H9 (cell line): ENCODE data around the gene ANKS1B. TPM values are rescaled to one million over a fixed set of nuclear protein-coding genes. Genes with fewer than 3 reads are reported as not detected.

Experiments
- DNase-seq: peaks from one replicate; pipeline ENCODE4 v3.0.0-alpha.2; 2017
- H2AFZ ChIP-seq: one replicate; pipeline ENCODE4 v1.6.1; 2013; ENCODE audit warnings: mild to moderate bottlenecking, low read length, control low read depth, moderate library complexity
- H2AK5ac ChIP-seq: 2 replicates; pipeline ENCODE4 v1.6.1; 2013; ENCODE audit warnings: low read length, control low read depth, mixed read lengths; ENCODE audit not compliant: insufficient read length
- H2BK120ac ChIP-seq: one replicate; pipeline ENCODE4 v1.6.1; 2013; ENCODE audit warnings: low read depth, mild to moderate bottlenecking, low read length, control low read depth, inconsistent platforms; ENCODE audit not compliant: poor library complexity, severe bottlenecking
- H2BK12ac ChIP-seq: 2 replicates; pipeline ENCODE4 v1.6.1; 2013; ENCODE audit warnings: low read length, control low read depth, mixed read lengths, low read depth; ENCODE audit not compliant: insufficient read length
- H2BK15ac ChIP-seq: 2 replicates; pipeline ENCODE4 v1.6.1; 2013; ENCODE audit warnings: low read depth, low read length, control low read depth
- H2BK20ac ChIP-seq: one replicate; pipeline ENCODE4 v1.6.1; 2013; ENCODE audit warnings: low read depth, mild to moderate bottlenecking, low read length, control low read depth, inconsistent platforms; ENCODE audit not compliant: poor library complexity, severe bottlenecking
- H2BK5ac ChIP-seq: 2 replicates; pipeline ENCODE4 v1.6.1; 2013; ENCODE audit warnings: low read length, control low read depth, mixed read lengths; ENCODE audit not compliant: insufficient read length
- H3K14ac ChIP-seq: 2 replicates; pipeline ENCODE4 v1.6.1; 2013; ENCODE audit warnings: low read length, control low read depth; ENCODE audit not compliant: insufficient read depth
- H3K18ac ChIP-seq: 2 replicates; pipeline ENCODE4 v1.6.1; 2013; ENCODE audit warnings: low read depth, mild to moderate bottlenecking, mixed read lengths, low read length, control low read depth; ENCODE audit not compliant: insufficient read length
- H3K23ac ChIP-seq: 2 replicates; pipeline ENCODE4 v1.6.1; 2013; ENCODE audit warnings: low read length, control low read depth, mixed read lengths, low read depth; ENCODE audit not compliant: insufficient read length
- H3K23me2 ChIP-seq: 2 replicates; pipeline ENCODE4 v1.6.1; 2013; ENCODE audit warnings: low read depth, mild to moderate bottlenecking, mixed read lengths, low read length, control low read depth; ENCODE audit not compliant: insufficient read length, poor library complexity, severe bottlenecking
- H3K27ac ChIP-seq: 2 replicates; pipeline ENCODE4 v1.5.1; 2013; ENCODE audit warnings: low read length, control low read depth, mixed read lengths, low read depth; ENCODE audit not compliant: insufficient read length
- H3K27me3 ChIP-seq: 2 replicates; pipeline ENCODE4 v1.6.1; 2013; ENCODE audit warnings: low read length, control low read depth, inconsistent platforms; ENCODE audit not compliant: insufficient read depth
- H3K4ac ChIP-seq: 2 replicates; pipeline ENCODE4 v1.6.1; 2013; ENCODE audit warnings: low read depth, mild to moderate bottlenecking, control low read depth, inconsistent platforms, low read length, moderate library complexity
- H3K4me1 ChIP-seq: 2 replicates; pipeline ENCODE4 v1.6.1; 2013; ENCODE audit warnings: low read length, control low read depth, inconsistent platforms; ENCODE audit not compliant: insufficient read depth
- H3K4me2 ChIP-seq: 2 replicates; pipeline ENCODE4 v1.6.1; 2013; ENCODE audit warnings: low read length, control low read depth, mixed read lengths; ENCODE audit not compliant: insufficient read length, insufficient read depth
- H3K56ac ChIP-seq: 2 replicates; pipeline ENCODE4 v1.6.1; 2013; ENCODE audit warnings: low read depth, mild to moderate bottlenecking, mixed read lengths, low read length, control low read depth; ENCODE audit not compliant: insufficient read length
- H3K79me1 ChIP-seq: 2 replicates; pipeline ENCODE4 v1.6.1; 2013; ENCODE audit warnings: low read depth, mild to moderate bottlenecking, moderate library complexity, low read length, control low read depth, inconsistent platforms; ENCODE audit not compliant: insufficient read depth, poor library complexity, severe bottlenecking
- H3K79me2 ChIP-seq: 2 replicates; pipeline ENCODE4 v1.6.1; 2013; ENCODE audit warnings: low read length, control low read depth, inconsistent platforms; ENCODE audit not compliant: insufficient read depth
- H3K9ac ChIP-seq: 2 replicates; pipeline ENCODE4 v1.6.1; 2013; ENCODE audit warnings: low read length, control low read depth, mixed read lengths; ENCODE audit not compliant: insufficient read length; ENCODE audit errors: extremely low read depth
- H3K9me3 ChIP-seq: one replicate; pipeline ENCODE4 v1.6.1; 2013; ENCODE audit warnings: low read depth, low read length, inconsistent platforms; ENCODE audit not compliant: control insufficient read depth
- H3T11ph ChIP-seq: one replicate; pipeline ENCODE4 v1.6.1; 2013; ENCODE audit warnings: mild to moderate bottlenecking, low read length, control low read depth, inconsistent platforms
- H4K20me1 ChIP-seq: one replicate; pipeline ENCODE4 v1.6.1; 2013; ENCODE audit not compliant: control insufficient read depth, insufficient read length, insufficient read depth
- H4K5ac ChIP-seq: 2 replicates; pipeline ENCODE4 v1.6.1; 2013; ENCODE audit warnings: low read depth, mild to moderate bottlenecking, mixed read lengths, low read length, control low read depth; ENCODE audit not compliant: insufficient read length
- H4K8ac ChIP-seq: replicated peaks from 2 replicates; pipeline ENCODE4 v1.6.1; 2013; ENCODE audit warnings: low read length, control low read depth, mixed read lengths, low read depth; ENCODE audit not compliant: insufficient read length
- H4K91ac ChIP-seq: 2 replicates; pipeline ENCODE4 v1.6.1; 2013; ENCODE audit warnings: low read depth, mild to moderate bottlenecking, moderate library complexity, mixed read lengths, low read length, control low read depth; ENCODE audit not compliant: insufficient read length
- H3K27ac Mint-ChIP-seq, 3 experiments: 2 replicates in 2 of 3; 3 replicates in 1 of 3; pipeline ENCODE4 v1.8.0; 2020 to 2021; ENCODE audit warnings: mixed read lengths in 3 of 3, mild to moderate bottlenecking in 1 of 3, moderate library complexity in 1 of 3
- H3K27me3 Mint-ChIP-seq: 2 replicates; pipeline ENCODE4 v1.8.0; 2021; ENCODE audit warnings: low read depth, mild to moderate bottlenecking, moderate library complexity, mixed read lengths
- H3K36me3 Mint-ChIP-seq, 3 experiments: 2 replicates in 2 of 3; 3 replicates in 1 of 3; pipeline ENCODE4 v1.8.0; 2020 to 2021; ENCODE audit warnings: low read depth in 3 of 3, mixed read lengths in 3 of 3; ENCODE audit not compliant: insufficient read depth in 1 of 3
- H3K4me1 Mint-ChIP-seq, 2 experiments: 2 replicates each; pipeline ENCODE4 v1.8.0; 2020; ENCODE audit warnings: mixed read lengths in 2 of 2
- H3K4me3 Mint-ChIP-seq, 2 experiments: 2 replicates in 1 of 2; 3 replicates in 1 of 2; pipeline ENCODE4 v1.8.0; 2020 to 2021; ENCODE audit warnings: mild to moderate bottlenecking in 2 of 2, mixed read lengths in 2 of 2, moderate library complexity in 1 of 2
- H3K9me3 Mint-ChIP-seq, 2 experiments: 2 replicates in 1 of 2; 3 replicates in 1 of 2; pipeline ENCODE4 v1.8.0; 2020; ENCODE audit warnings: mild to moderate bottlenecking in 2 of 2, mixed read lengths in 2 of 2, moderate library complexity in 1 of 2
- CTCF ChIP-seq: fragments of 200-600 bp; sonication (generic); conservative IDR thresholded peaks from 3 replicates; pipeline ENCODE4 v1.8.0; 2021; ENCODE audit warnings: antibody characterized with exemption, mild to moderate bottlenecking
- total RNA-seq: library from RNA; stranded (reverse); gene quantifications from 2 replicates; pipeline ENCODE4 v1.2.1, GENCODE V29; 2021

The ANKS1B gene
- total RNA-seq, 1 experiment from 2014 or later: 4.1 TPM

GRCh38 chr12:98769068-98769467 is 1215.7 kb downstream of the ANKS1B start:
- no peak overlapping the region for H3K23ac ChIP-seq
- H4K20me1 ChIP-seq: no peaks in the 10 kb centered on the region
- TF ChIP-seq CTCF: no peak
- no peak overlapping the region for H4K91ac ChIP-seq
- H2BK120ac ChIP-seq: no peak overlapping the region
- H3K36me3 Mint-ChIP-seq: peaks cover 6 to 9% (median 7%) of the 10 kb centered on the region in 3 experiments; a peak in 6 of 7 replicates
- H3K4ac ChIP-seq: no peak overlapping the region
- no peak overlapping the region for H4K5ac ChIP-seq
- H3K4me2 ChIP-seq: no peak overlapping the region
- 0 out of 2 replicates have a peak, but pooled peaks cover 2% of the 10 kb centered on the region for H3K27me3 Mint-ChIP-seq
- no peak overlapping the region for H2BK12ac ChIP-seq
- H2BK5ac ChIP-seq: no peak overlapping the region
- no peaks in the 10 kb centered on the region for H3K23me2 ChIP-seq
- H2BK20ac ChIP-seq: no peak overlapping the region
- no peak overlapping the region for H4K8ac ChIP-seq
- no peak overlapping the region for H3K56ac ChIP-seq
- no peak overlapping the region for H2BK15ac ChIP-seq
- H3K27me3 ChIP-seq: no peaks in the 10 kb centered on the region; the same call in 1 of the 2 replicates
- H3K79me2 ChIP-seq: no peaks in the 10 kb centered on the region
- no peak overlapping the region for H3K14ac ChIP-seq
- no peak overlapping the region for H3T11ph ChIP-seq
- H3K9me3 Mint-ChIP-seq: peaks cover 0 to 9% of the 10 kb centered on the region in 2 experiments; a peak in 4 of 5 replicates
- DNase-seq: no peak
- no peaks in the 10 kb centered on the region for H3K4me1 ChIP-seq
- H2AFZ ChIP-seq: no peak overlapping the region
- no peak overlapping the region for H3K27ac ChIP-seq
- H3K4me1 Mint-ChIP-seq: peaks cover 0 to 4% of the 10 kb centered on the region in 2 experiments; a peak in 1 of 4 replicates
- H3K4me3 Mint-ChIP-seq: no peak overlapping the region
- no peak overlapping the region for H2AK5ac ChIP-seq
- H3K18ac ChIP-seq: no peak overlapping the region
- H3K79me1 ChIP-seq: no peaks in the 10 kb centered on the region
- no peaks in the 10 kb centered on the region for H3K9me3 ChIP-seq
- no peak overlapping the region for H3K27ac Mint-ChIP-seq
- H3K9ac ChIP-seq: no peak overlapping the region
